HL-60 (cell line): ENCODE data around the gene TDRD1.

Experiments used
- DNase-seq, 2 experiments: peaks; one replicate each; pipeline ENCODE4 v3.0.0-alpha.2; 2010 to 2020; ENCODE audit warnings: low read depth in 1 of 2, low spot score in 1 of 2
- H3K27ac ChIP-seq: fragments of 250-450 bp; sonication (Bioruptor Pico); replicated peaks from 2 replicates; pipeline ENCODE4 v1.5.1; 2020; ENCODE audit warnings: mild to moderate bottlenecking, moderate library complexity
- H3K27me3 ChIP-seq: fragments of 250-450 bp; sonication (Bioruptor Pico); 2 replicates; pipeline ENCODE4 v1.5.1; 2021; ENCODE audit warnings: mild to moderate bottlenecking, moderate library complexity; ENCODE audit not compliant: insufficient read depth, poor library complexity, severe bottlenecking
- H3K4me3 ChIP-seq: replicated peaks from 2 replicates; pipeline ENCODE4 v1.5.1; 2011; ENCODE audit warnings: mild to moderate bottlenecking, control low read depth, low read length; ENCODE audit not compliant: insufficient read depth
- GABPA ChIP-seq: IDR thresholded peaks from 2 replicates; pipeline ENCODE4 v1.6.1; 2012; ENCODE audit warnings: low read depth
- POLR2AphosphoS5 ChIP-seq: IDR thresholded peaks from 2 replicates; pipeline ENCODE4 v1.6.1; 2012; ENCODE audit warnings: low read depth
- REST ChIP-seq: IDR thresholded peaks from 2 replicates; pipeline ENCODE4 v1.6.1; 2012; ENCODE audit warnings: low read depth; ENCODE audit not compliant: insufficient replicate concordance
- SPI1 ChIP-seq: IDR thresholded peaks from 2 replicates; pipeline ENCODE4 v1.6.1; 2012; ENCODE audit warnings: low read depth, mild to moderate bottlenecking, borderline replicate concordance
- TF ChIP-seq, protein P1 (sequence below): IDR thresholded peaks from one replicate; pipeline ENCODE4 v1.5.1; 2011; ENCODE audit warnings: low read length, control low read depth, inconsistent platforms; ENCODE audit not compliant: insufficient read depth

TDRD1 gene

DNA sequence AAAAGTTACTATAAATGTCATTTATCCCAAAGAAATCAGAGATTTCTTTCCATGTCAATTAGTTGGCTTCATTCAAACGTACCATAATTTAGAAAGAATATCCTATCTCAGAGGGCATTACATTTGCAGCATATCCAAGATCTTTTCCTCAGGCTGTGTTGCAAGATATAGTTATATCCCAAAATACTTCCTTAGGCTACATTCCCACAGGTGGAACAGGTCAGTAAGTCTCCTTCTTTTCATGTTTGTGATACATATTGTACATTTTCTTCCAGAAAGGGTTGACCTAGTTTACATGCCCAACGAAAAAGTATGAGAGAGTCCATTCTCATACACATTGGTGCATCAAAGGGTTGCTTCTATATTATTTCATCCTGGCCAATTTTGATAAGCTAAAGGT lies 33.0 kb downstream of the TDRD1 start:
- Histone ChIP-seq H3K27me3 (no peaks in the 10 kb centered on the region), H3K27ac (no peak overlapping the region), H3K4me3 (no peak overlapping the region)
- DNase-seq, result no peak
- TF ChIP-seq SPI1 (no peak), GABPA (no peak), POLR2AphosphoS5 (no peak), REST (no peak)
- TF ChIP-seq, protein P1, sequence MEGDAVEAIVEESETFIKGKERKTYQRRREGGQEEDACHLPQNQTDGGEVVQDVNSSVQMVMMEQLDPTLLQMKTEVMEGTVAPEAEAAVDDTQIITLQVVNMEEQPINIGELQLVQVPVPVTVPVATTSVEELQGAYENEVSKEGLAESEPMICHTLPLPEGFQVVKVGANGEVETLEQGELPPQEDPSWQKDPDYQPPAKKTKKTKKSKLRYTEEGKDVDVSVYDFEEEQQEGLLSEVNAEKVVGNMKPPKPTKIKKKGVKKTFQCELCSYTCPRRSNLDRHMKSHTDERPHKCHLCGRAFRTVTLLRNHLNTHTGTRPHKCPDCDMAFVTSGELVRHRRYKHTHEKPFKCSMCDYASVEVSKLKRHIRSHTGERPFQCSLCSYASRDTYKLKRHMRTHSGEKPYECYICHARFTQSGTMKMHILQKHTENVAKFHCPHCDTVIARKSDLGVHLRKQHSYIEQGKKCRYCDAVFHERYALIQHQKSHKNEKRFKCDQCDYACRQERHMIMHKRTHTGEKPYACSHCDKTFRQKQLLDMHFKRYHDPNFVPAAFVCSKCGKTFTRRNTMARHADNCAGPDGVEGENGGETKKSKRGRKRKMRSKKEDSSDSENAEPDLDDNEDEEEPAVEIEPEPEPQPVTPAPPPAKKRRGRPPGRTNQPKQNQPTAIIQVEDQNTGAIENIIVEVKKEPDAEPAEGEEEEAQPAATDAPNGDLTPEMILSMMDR, result no peak

GRCh38 chr10:114215033-114215432 lies 35.9 kb downstream of the TDRD1 start:
- H3K27ac ChIP-seq, result no peak overlapping the region
- TF ChIP-seq POLR2AphosphoS5 (no peak), GABPA (no peak), SPI1 (no peak), REST (no peak)
- TF ChIP-seq, protein P1, result no peak
- H3K4me3 ChIP-seq, result no peak overlapping the region
- peaks cover 7% of the 10 kb centered on the region for H3K27me3 ChIP-seq
- no peak for DNase-seq

DNA sequence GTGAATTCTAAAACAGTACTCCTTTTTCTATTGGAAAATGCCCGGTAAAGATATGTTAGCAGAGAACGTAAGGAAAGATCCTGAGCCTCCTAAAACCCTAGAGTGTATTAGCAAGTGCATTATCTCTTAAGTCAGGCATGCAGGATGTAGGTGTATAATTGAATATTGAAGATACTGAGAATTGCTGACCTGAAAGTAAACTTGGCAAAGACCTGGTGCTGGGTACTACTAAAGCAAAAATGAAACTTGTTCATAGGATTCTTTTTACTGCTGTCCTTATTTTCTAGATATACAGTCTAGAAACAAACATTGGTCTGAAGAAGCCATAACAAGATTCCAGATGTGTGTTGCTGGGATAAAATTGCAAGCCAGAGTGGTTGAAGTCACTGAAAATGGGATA lies 41.1 kb downstream of the TDRD1 start:
- no peak overlapping the region for H3K4me3 ChIP-seq
- TF ChIP-seq REST, result no peak
- no peak for TF ChIP-seq POLR2AphosphoS5
- TF ChIP-seq SPI1, result no peak
- TF ChIP-seq GABPA, result no peak
- TF ChIP-seq, protein P1, result no peak
- no peak for DNase-seq
- peaks cover 7% of the 10 kb centered on the region for H3K27me3 ChIP-seq
- H3K27ac ChIP-seq, result no peak overlapping the region
